DOHH2 (cell line): Measurements from ENCODE around the gene MUC5B.

Source experiments
- CTCF ChIP-seq: fragments of 200-600 bp; sonication (generic); IDR thresholded peaks from one replicate; pipeline ENCODE4 v1.5.1; 2014; ENCODE audit warnings: antibody characterized with exemption, mild to moderate bottlenecking, low read depth, low read length; ENCODE audit not compliant: poor library complexity, severe bottlenecking
- EZH2phosphoT487 ChIP-seq: fragments of 200-600 bp; sonication (generic); IDR thresholded peaks from 2 replicates; pipeline ENCODE4 v1.6.1; 2017; ENCODE audit warnings: borderline replicate concordance, mild to moderate bottlenecking, antibody characterized with exemption, low read length, moderate library complexity, mixed read lengths

GRCh38 chr11:1259561-1259960 is 36.7 kb downstream of the MUC5B start:
- no peak for TF ChIP-seq CTCF
- no peak for TF ChIP-seq EZH2phosphoT487
